Activated CD4-positive, alpha-beta memory T cell treated with anti-CD3 and anti-CD28 coated beads for 36 hours (primary cell): ENCODE measurements around the gene NMUR1. TPM values are rescaled to one million over a fixed set of nuclear protein-coding genes. Genes with fewer than 3 reads are reported as not detected.
"Not testable (repeated sequence)": the region's sequence is repeated elsewhere in the genome, so short reads cannot be mapped to it uniquely, and the experiment has no call there.

Source experiments
- CTCF ChIA-PET: fragments of 350-600 bp; sonication (Branson Sonifier 250); formaldehyde crosslinking; loops from one replicate; lab custom pipeline; 2021; ENCODE audit warnings: antibody characterized with exemption, inconsistent platforms; lab: Charles Lee
- POLR2A ChIA-PET: fragments of 350-600 bp; sonication (Branson Sonifier 250); formaldehyde crosslinking; loops from one replicate; lab custom pipeline; 2021; ENCODE audit warnings: antibody characterized with exemption; lab: Charles Lee
- DNase-seq: peaks from one replicate; pipeline ENCODE4 v3.0.0-alpha.2; 2020
- H3K27ac Mint-ChIP-seq: one replicate; pipeline ENCODE4 v1.8.0; 2021; ENCODE audit warnings: mixed read lengths
- H3K27me3 Mint-ChIP-seq: one replicate; pipeline ENCODE4 v1.8.0; 2021; ENCODE audit warnings: mixed read lengths
- H3K36me3 Mint-ChIP-seq: one replicate; pipeline ENCODE4 v1.8.0; 2021; ENCODE audit warnings: mixed read lengths
- H3K4me1 Mint-ChIP-seq: one replicate; pipeline ENCODE4 v1.8.0; 2021; ENCODE audit warnings: low read depth, mixed read lengths
- H3K4me3 Mint-ChIP-seq: one replicate; pipeline ENCODE4 v1.8.0; 2021; ENCODE audit warnings: mild to moderate bottlenecking, mixed read lengths
- H3K9me3 Mint-ChIP-seq: one replicate; pipeline ENCODE4 v1.8.0; 2021; ENCODE audit warnings: mixed read lengths
- intact Hi-C: fragments of 100-400 bp; cut with micrococcal nuclease; formaldehyde crosslinking; loops from one replicate; pipeline ENCODE4 v1.15.1; 2023
- total RNA-seq, 2 experiments: library from RNA; stranded (reverse); gene quantifications; one replicate each; pipeline ENCODE4 v1.2.3, GENCODE V29; 2021

The NMUR1 gene
- total RNA-seq, result under 1 TPM in 1 of 2 experiments, not detected in 1; 0.07 TPM

GRCh38 chr2:231530099-231531011 is at the start of gene NMUR1:
Gene NMUR1 (minus strand): TSS chr2:231530445. CDS start chr2:231530361, 84 bp downstream.
- intact Hi-C loops, result loop anchor here (1.0 kb wide), 1 partner anchor 28 kb away; no protein-coding TSS in a partner anchor
- Mint-ChIP-seq H3K27ac (no peak within 1 kb of the TSS), H3K36me3 (no peaks in the 10 kb centered on the region), H3K9me3 (no peaks in the 10 kb centered on the region), H3K27me3 (peaks cover 13% of the 10 kb centered on the region), H3K4me3 (peak within 1 kb of the TSS; percentile 13), H3K4me1 (peaks cover 14% of the 10 kb centered on the region)
- ChIA-PET CTCF (interaction anchor here (0.5 to 7.2 kb wide), 14 partner anchors 9 to 162 kb away, joined by 3 to 76 read pairs (median 4); no protein-coding TSS in a partner anchor), POLR2A (no interaction called here)
- peak; percentile 77 for DNase-seq

DNA sequence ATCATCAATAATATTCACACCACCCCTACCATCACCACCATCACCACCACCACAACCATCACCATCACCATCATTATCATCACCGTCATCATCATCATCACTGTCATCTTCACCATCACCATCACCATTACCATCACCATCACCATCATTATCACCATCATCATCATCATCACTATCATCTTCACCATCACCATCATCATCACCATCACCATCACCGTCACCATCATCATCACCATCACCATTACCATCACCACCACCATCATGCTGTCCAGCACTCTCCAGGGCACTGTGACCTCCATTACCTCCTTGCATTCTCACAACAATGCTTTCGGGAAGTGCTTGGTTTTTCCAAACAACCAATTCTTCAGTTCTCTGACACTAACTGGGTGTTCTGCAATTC is 49.3 kb upstream of the NMUR1 start:
- no peaks in the 10 kb centered on the region for H3K36me3 Mint-ChIP-seq
- intact Hi-C loops, result no loop called here
- POLR2A ChIA-PET, result no interaction called here
- H3K9me3 Mint-ChIP-seq, result no peaks in the 10 kb centered on the region
- peaks cover 9% of the 10 kb centered on the region for H3K27me3 Mint-ChIP-seq
- H3K27ac Mint-ChIP-seq, result no peak overlapping the region
- CTCF ChIA-PET, result no interaction called here
- DNase-seq, result no peak
- H3K4me1 Mint-ChIP-seq, result no peaks in the 10 kb centered on the region
- no peak overlapping the region for H3K4me3 Mint-ChIP-seq

- H3K4me3 Mint-ChIP-seq, H3K27ac Mint-ChIP-seq, DNase-seq, intact Hi-C loops, H3K9me3 Mint-ChIP-seq, H3K4me1 Mint-ChIP-seq, H3K27me3 Mint-ChIP-seq, H3K36me3 Mint-ChIP-seq, POLR2A ChIA-PET: not testable (repeated sequence)
- CTCF ChIA-PET, result interaction anchor here (1.0 kb wide), 1 partner anchor 23 kb away, joined by 3 read pairs; no protein-coding TSS in a partner anchor
Observed at GRCh38 chr2:231578655-231579054, 48.4 kb upstream of the NMUR1 start.

GRCh38 chr2:231576465-231576864 is 46.2 kb upstream of the NMUR1 start:
- H3K4me3 Mint-ChIP-seq, result no peak overlapping the region
- ChIA-PET CTCF (no interaction called here), POLR2A (no interaction called here)
- no peaks in the 10 kb centered on the region for H3K36me3 Mint-ChIP-seq
- intact Hi-C loops, result no loop called here
- H3K27me3 Mint-ChIP-seq, result peaks cover 7% of the 10 kb centered on the region
- H3K27ac Mint-ChIP-seq, result no peak overlapping the region
- DNase-seq, result no peak
- H3K9me3 Mint-ChIP-seq, result no peaks in the 10 kb centered on the region
- no peaks in the 10 kb centered on the region for H3K4me1 Mint-ChIP-seq

GRCh38 chr2:231575612-231576256 is 45.5 kb upstream of the NMUR1 start:
- Mint-ChIP-seq H3K27me3 (peaks cover 7% of the 10 kb centered on the region), H3K4me1 (no peaks in the 10 kb centered on the region), H3K4me3 (no peak overlapping the region), H3K9me3 (no peaks in the 10 kb centered on the region), H3K27ac (no peak overlapping the region), H3K36me3 (no peaks in the 10 kb centered on the region)
- intact Hi-C loops, result no loop called here
- no peak for DNase-seq
- POLR2A ChIA-PET, result no interaction called here
- CTCF ChIA-PET, result no interaction called here

- Mint-ChIP-seq H3K27ac (no peak overlapping the region), H3K4me3 (no peak overlapping the region), H3K9me3 (no peaks in the 10 kb centered on the region), H3K27me3 (peaks cover 2% of the 10 kb centered on the region), H3K4me1 (peaks cover 2% of the 10 kb centered on the region), H3K36me3 (no peaks in the 10 kb centered on the region)
- ChIA-PET CTCF (no interaction called here), POLR2A (no interaction called here)
- no peak for DNase-seq
- intact Hi-C loops, result no loop called here
Observed at GRCh38 chr2:231573698-231574421, 43.6 kb upstream of the NMUR1 start.

- CTCF ChIA-PET, result no interaction called here
- no peak for DNase-seq
- Mint-ChIP-seq H3K27me3 (no peaks in the 10 kb centered on the region), H3K9me3 (no peaks in the 10 kb centered on the region), H3K27ac (no peak overlapping the region), H3K4me1 (peaks cover 6% of the 10 kb centered on the region), H3K36me3 (no peaks in the 10 kb centered on the region), H3K4me3 (no peak overlapping the region)
- POLR2A ChIA-PET, result no interaction called here
- intact Hi-C loops, result no loop called here
Observed at GRCh38 chr2:231573096-231573495, 42.9 kb upstream of the NMUR1 start.

DNA sequence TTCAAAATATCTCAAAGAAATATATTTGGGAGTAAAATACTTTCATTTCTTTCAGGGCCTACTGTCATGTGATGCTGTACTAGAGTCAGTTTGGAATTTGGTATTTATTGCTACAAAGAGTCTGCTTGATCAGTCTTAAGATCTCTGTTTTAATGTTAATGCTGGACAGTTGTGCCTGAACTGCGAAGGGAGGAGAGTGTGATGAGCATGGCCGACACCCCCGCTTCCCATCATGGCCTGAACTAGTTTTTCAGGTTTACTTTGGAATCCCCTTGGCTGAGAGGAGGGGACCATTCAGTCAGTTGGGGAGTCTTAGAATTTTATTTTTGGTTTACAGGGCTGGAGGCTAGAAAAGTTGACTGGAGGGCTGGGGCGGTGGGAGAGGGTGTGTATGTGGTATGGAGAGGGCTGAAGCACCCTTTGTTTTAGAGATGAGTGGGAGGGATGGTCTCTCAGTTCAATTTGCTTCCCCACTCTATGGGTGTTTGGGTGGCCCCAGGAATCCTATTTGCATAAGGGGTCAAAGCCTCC is 41.5 kb upstream of the NMUR1 start:
- peaks cover 6% of the 10 kb centered on the region for H3K4me1 Mint-ChIP-seq
- CTCF ChIA-PET, result interaction anchor here (0.6 to 1.0 kb wide), 3 partner anchors 15 to 30 kb away, joined by 3 to 6 read pairs (median 3); no protein-coding TSS in a partner anchor
- POLR2A ChIA-PET, result no interaction called here
- no peak for DNase-seq
- no peak overlapping the region for H3K27ac Mint-ChIP-seq
- no peaks in the 10 kb centered on the region for H3K27me3 Mint-ChIP-seq
- no peaks in the 10 kb centered on the region for H3K36me3 Mint-ChIP-seq
- no peak overlapping the region for H3K4me3 Mint-ChIP-seq
- H3K9me3 Mint-ChIP-seq, result no peaks in the 10 kb centered on the region
- intact Hi-C loops, result no loop called here

GRCh38 chr2:231570915-231571314 is 40.7 kb upstream of the NMUR1 start:
- H3K27me3 Mint-ChIP-seq, CTCF ChIA-PET, H3K4me1 Mint-ChIP-seq, POLR2A ChIA-PET, H3K9me3 Mint-ChIP-seq, H3K27ac Mint-ChIP-seq, H3K4me3 Mint-ChIP-seq, intact Hi-C loops, DNase-seq, H3K36me3 Mint-ChIP-seq: not testable (repeated sequence)

DNA sequence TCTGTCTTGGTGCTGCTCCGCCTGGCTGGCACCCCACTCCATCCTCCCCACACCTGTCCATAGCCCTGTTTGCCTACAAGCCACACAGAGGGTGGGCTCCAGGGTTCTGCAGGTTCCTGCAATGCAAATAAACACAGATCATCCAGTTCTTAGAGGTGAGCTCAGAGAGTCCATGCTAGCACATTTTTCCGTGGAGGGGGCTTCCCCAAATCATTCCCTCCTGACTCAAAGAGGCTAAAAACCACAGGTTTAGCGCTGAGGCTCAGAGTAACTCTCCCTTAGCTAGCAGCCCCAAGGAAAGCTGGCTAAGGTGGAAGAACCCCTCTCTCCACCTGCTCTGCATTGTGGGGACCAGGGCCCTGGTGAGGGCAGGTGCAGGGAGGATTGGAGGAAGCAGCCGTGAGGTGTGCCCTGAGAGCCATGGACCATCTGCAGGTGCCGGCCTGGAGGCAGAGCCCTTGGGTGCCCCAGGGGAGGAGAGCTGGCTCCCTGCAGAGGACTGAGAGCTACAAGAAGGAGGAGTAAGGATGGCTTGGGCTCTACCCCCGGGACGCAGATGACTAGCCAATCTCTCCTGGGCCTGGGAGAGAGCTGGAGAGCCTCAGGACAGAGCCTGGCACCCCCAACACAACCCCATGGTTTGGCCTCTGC is 38.7 kb upstream of the NMUR1 start:
- POLR2A ChIA-PET, result no interaction called here
- DNase-seq, result peak; percentile 51
- no peak overlapping the region for H3K4me3 Mint-ChIP-seq
- CTCF ChIA-PET, result interaction anchor here (1.0 to 1.6 kb wide), 2 partner anchors 33 to 146 kb away, joined by 4 to 7 read pairs; no protein-coding TSS in a partner anchor
- intact Hi-C loops, result no loop called here
- no peak overlapping the region for H3K27ac Mint-ChIP-seq
- H3K9me3 Mint-ChIP-seq, result no peaks in the 10 kb centered on the region
- peaks cover 6% of the 10 kb centered on the region for H3K4me1 Mint-ChIP-seq
- H3K27me3 Mint-ChIP-seq, result no peaks in the 10 kb centered on the region
- H3K36me3 Mint-ChIP-seq, result no peaks in the 10 kb centered on the region

GRCh38 chr2:231568098-231568784 is 38.0 kb upstream of the NMUR1 start:
- Mint-ChIP-seq H3K4me1 (peaks cover 6% of the 10 kb centered on the region), H3K9me3 (no peaks in the 10 kb centered on the region), H3K4me3 (no peak overlapping the region), H3K27me3 (peaks cover under 1% of the 10 kb centered on the region), H3K27ac (no peak overlapping the region), H3K36me3 (no peaks in the 10 kb centered on the region)
- POLR2A ChIA-PET, result no interaction called here
- intact Hi-C loops, result no loop called here
- CTCF ChIA-PET, result interaction anchor here (1.6 to 8.3 kb wide), 2 partner anchors 32 to 33 kb away, joined by 7 to 70 read pairs; no protein-coding TSS in a partner anchor
- no peak for DNase-seq
